Measurements from ENCODE around the gene ST7. TPM values are rescaled to one million over a fixed set of nuclear protein-coding genes. Genes with fewer than 3 reads are reported as not detected.

ST7 gene
- 19.8 and 27.5 TPM in 2 replicates for total RNA-seq

DNA sequence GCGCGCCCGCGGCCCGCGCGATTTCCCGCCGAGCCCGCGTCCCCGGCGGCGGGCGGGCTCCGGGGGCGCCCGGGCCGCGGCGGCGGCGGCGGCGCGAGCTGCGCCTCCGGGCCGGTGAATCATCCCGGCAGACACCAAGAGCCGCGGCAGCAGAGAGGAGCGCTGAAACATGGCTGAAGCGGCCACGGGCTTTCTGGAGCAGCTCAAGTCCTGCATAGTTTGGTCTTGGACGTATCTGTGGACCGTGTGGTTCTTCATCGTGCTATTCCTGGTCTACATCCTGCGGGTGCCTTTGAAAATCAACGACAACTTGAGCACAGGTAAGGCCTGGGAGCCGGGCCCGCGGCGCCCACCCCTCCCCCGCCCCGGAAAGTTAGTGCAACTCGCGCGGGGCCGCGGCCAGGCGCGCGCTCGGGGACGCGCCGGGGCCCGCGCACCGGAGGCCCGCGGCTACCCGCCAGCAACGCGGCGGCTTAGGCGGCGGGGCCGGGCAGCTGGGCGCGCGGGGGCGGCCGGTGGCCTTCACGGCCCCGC is at the start of gene ST7:
Gene ST7 (plus strand): TSS at position 130 of the 534 bp plus-strand sequence. CDS start 40 bp downstream, at position 170.

Other genes starting within 250 kb of the ST7 start
- 121 and 184 TPM in 2 replicates for gene CAPZA2, start 90.9 kb upstream of the ST7 start, total RNA-seq

Measured in smooth muscle cell of trachea (primary cell).